ENCODE results near the gene ENTREP1. TPM values are rescaled to one million over a fixed set of nuclear protein-coding genes. Genes with fewer than 3 reads are reported as not detected.

ENTREP1 gene
- total and polyA plus RNA-seq, 4 donors, result 0.07 to 0.33 (median 0.12) TPM

DNA sequence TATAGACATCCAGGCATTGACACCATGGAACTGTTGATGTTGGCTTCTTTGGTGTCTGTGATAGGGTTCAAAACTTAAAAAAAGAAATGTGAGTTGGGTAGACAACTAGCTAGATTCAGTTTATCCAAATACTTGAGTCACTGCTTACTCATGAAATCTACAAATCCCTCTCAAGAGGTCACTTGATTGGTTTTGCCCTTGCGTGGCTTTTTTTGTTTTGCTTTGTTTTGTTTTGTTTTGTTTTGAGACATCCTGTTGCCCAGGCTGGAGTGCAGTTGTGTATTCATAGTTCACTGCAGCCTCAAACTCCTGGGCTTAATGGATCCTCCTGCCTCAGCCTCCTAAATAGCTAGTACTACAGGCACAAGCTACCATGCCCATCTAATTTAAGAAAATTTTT, 10.5 kb upstream of the ENTREP1 start:
- H3K9me3 ChIP-seq (ENCODE audit: control insufficient read depth in 4 of 4, low read length in 3 of 4), result peaks cover 0 to 12% (median 3%) of the 10 kb centered on the region in 4 donors
- no peaks in the 10 kb centered on the region for H3K36me3 ChIP-seq (ENCODE audit: control insufficient read depth in 4 of 4, insufficient read depth in 3 of 4, low read depth in 1 of 4, low read length in 3 of 4)
- no peaks in the 10 kb centered on the region for H3K4me1 ChIP-seq (ENCODE audit: control insufficient read depth in 4 of 4, insufficient read depth in 4 of 4, low read length in 3 of 4)
- H3K9ac ChIP-seq (ENCODE audit: low read depth in 1 of 2, low read length in 2 of 2), result no peak overlapping the region
- TF ChIP-seq FOXA2 (IDR thresholded peaks at IDR 0.05) (no peak), NR2F2 (IDR thresholded peaks at IDR 0.05) (no peak), EGR1 (IDR thresholded peaks at IDR 0.05; ENCODE audit: low read depth in 2 of 2) (no peak), YY1 (IDR thresholded peaks at IDR 0.05) (no peak), FOXA1 (IDR thresholded peaks at IDR 0.05) (no peak), GABPA (IDR thresholded peaks at IDR 0.05 in 1 of 2, conservative IDR thresholded peaks at IDR 0.05 in 1 of 2) (no peak), TAF1 (conservative IDR thresholded peaks at IDR 0.05) (no peak)
- TF ChIP-seq, protein P1, sequence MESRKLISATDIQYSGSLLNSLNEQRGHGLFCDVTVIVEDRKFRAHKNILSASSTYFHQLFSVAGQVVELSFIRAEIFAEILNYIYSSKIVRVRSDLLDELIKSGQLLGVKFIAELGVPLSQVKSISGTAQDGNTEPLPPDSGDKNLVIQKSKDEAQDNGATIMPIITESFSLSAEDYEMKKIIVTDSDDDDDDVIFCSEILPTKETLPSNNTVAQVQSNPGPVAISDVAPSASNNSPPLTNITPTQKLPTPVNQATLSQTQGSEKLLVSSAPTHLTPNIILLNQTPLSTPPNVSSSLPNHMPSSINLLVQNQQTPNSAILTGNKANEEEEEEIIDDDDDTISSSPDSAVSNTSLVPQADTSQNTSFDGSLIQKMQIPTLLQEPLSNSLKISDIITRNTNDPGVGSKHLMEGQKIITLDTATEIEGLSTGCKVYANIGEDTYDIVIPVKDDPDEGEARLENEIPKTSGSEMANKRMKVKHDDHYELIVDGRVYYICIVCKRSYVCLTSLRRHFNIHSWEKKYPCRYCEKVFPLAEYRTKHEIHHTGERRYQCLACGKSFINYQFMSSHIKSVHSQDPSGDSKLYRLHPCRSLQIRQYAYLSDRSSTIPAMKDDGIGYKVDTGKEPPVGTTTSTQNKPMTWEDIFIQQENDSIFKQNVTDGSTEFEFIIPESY (IDR thresholded peaks at IDR 0.05), result no peak
- TF ChIP-seq, protein P2, sequence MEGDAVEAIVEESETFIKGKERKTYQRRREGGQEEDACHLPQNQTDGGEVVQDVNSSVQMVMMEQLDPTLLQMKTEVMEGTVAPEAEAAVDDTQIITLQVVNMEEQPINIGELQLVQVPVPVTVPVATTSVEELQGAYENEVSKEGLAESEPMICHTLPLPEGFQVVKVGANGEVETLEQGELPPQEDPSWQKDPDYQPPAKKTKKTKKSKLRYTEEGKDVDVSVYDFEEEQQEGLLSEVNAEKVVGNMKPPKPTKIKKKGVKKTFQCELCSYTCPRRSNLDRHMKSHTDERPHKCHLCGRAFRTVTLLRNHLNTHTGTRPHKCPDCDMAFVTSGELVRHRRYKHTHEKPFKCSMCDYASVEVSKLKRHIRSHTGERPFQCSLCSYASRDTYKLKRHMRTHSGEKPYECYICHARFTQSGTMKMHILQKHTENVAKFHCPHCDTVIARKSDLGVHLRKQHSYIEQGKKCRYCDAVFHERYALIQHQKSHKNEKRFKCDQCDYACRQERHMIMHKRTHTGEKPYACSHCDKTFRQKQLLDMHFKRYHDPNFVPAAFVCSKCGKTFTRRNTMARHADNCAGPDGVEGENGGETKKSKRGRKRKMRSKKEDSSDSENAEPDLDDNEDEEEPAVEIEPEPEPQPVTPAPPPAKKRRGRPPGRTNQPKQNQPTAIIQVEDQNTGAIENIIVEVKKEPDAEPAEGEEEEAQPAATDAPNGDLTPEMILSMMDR (IDR thresholded peaks at IDR 0.05; ENCODE audit: low read depth, low read length, missing input control), result no peak
- TF ChIP-seq, protein P3, sequence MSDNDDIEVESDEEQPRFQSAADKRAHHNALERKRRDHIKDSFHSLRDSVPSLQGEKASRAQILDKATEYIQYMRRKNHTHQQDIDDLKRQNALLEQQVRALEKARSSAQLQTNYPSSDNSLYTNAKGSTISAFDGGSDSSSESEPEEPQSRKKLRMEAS (IDR thresholded peaks at IDR 0.05), result no peak
- TF ChIP-seq, protein P4, sequence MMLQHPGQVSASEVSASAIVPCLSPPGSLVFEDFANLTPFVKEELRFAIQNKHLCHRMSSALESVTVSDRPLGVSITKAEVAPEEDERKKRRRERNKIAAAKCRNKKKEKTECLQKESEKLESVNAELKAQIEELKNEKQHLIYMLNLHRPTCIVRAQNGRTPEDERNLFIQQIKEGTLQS (IDR thresholded peaks at IDR 0.05), result no peak
- H3K27ac ChIP-seq (ENCODE audit: low read depth in 1 of 2, low read length in 2 of 2), result no peak overlapping the region
- H3K4me3 ChIP-seq (ENCODE audit: low read depth in 1 of 3, low read length in 3 of 3), result no peak overlapping the region
- no peak for DNase-seq (ENCODE audit: low spot score)
- WGBS, result 81% methylated on average over 1 of the region's 1 CpG
- H3K27me3 ChIP-seq (ENCODE audit: control insufficient read depth in 4 of 4, insufficient read depth in 4 of 4, low read length in 3 of 4), result no peaks in the 10 kb centered on the region

DNA sequence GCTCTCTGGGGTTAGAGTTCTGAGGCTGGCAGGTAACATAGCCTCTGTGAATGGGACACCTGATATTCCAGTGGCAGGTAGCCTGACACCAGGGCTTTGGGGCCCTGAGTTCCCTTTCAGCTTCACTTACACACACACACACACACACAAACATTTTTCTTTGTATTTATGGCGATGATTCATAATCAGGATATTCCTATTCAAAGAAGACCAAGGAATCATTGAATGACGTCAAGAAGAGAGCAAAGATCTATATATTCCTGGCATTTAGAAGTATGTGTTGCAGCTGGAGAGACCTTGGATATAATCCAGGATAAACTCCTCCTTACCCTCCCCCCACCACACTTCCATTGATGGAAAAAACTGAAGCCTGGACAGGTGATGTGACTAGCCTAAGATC, 7.9 kb upstream of the ENTREP1 start:
- H3K4me3 ChIP-seq (ENCODE audit: low read depth in 1 of 3, low read length in 3 of 3), result no peak overlapping the region
- H3K27ac ChIP-seq (ENCODE audit: low read depth in 1 of 2, low read length in 2 of 2), result no peak overlapping the region
- WGBS, result 82% methylated on average over 2 of the region's 2 CpGs
- H3K4me1 ChIP-seq (ENCODE audit: control insufficient read depth in 4 of 4, insufficient read depth in 4 of 4, low read length in 3 of 4), result no peaks in the 10 kb centered on the region
- H3K36me3 ChIP-seq (ENCODE audit: control insufficient read depth in 4 of 4, insufficient read depth in 3 of 4, low read depth in 1 of 4, low read length in 3 of 4), result no peaks in the 10 kb centered on the region
- H3K9me3 ChIP-seq (ENCODE audit: control insufficient read depth in 4 of 4, low read length in 3 of 4), result peaks cover 0 to 12% (median 3%) of the 10 kb centered on the region in 4 donors
- no peaks in the 10 kb centered on the region for H3K27me3 ChIP-seq (ENCODE audit: control insufficient read depth in 4 of 4, insufficient read depth in 4 of 4, low read length in 3 of 4)
- no peak overlapping the region for H3K9ac ChIP-seq (ENCODE audit: low read depth in 1 of 2, low read length in 2 of 2)
- no peak for TF ChIP-seq NR2F2 (IDR thresholded peaks at IDR 0.05)
- no peak for TF ChIP-seq RAD21 (IDR thresholded peaks at IDR 0.05)
- TF ChIP-seq, protein P4 (IDR thresholded peaks at IDR 0.05), result no peak
- TF ChIP-seq, protein P3 (IDR thresholded peaks at IDR 0.05), result no peak
- no peak for DNase-seq (ENCODE audit: low spot score)

DNA sequence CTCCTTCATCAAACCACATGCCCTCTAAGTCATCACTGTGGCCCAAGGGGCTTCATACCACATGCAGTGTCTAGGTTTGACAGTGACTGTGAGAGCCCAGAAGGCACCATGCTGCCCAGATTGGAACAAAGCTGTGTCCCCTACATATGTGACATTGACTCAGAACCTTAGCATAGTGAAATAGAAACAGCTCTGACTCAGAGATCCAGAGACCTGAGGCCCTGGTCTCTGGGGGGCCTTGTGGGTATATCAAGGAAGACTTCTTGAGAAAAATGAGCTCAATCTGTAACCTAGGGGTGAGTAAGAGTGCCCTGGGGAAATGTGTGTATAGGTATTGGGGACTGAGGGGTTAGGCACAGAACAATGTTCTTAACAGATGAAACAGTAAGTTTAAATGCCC, 7.1 kb upstream of the ENTREP1 start:
- Histone ChIP-seq H3K4me3 (ENCODE audit: low read depth in 1 of 3, low read length in 3 of 3) (no peak overlapping the region), H3K36me3 (ENCODE audit: control insufficient read depth in 4 of 4, insufficient read depth in 3 of 4, low read depth in 1 of 4, low read length in 3 of 4) (no peaks in the 10 kb centered on the region), H3K4me1 (ENCODE audit: control insufficient read depth in 4 of 4, insufficient read depth in 4 of 4, low read length in 3 of 4) (no peaks in the 10 kb centered on the region), H3K9ac (ENCODE audit: low read depth in 1 of 2, low read length in 2 of 2) (no peak overlapping the region), H3K9me3 (ENCODE audit: control insufficient read depth in 4 of 4, low read length in 3 of 4) (peaks cover 0 to 7% (median 1%) of the 10 kb centered on the region in 4 donors), H3K27ac (ENCODE audit: low read depth in 1 of 2, low read length in 2 of 2) (no peak overlapping the region), H3K27me3 (ENCODE audit: control insufficient read depth in 4 of 4, insufficient read depth in 4 of 4, low read length in 3 of 4) (no peaks in the 10 kb centered on the region)
- no peak for TF ChIP-seq EGR1 (IDR thresholded peaks at IDR 0.05; ENCODE audit: low read depth in 2 of 2)
- TF ChIP-seq, protein P4 (IDR thresholded peaks at IDR 0.05), result no peak
- TF ChIP-seq HNF4G (IDR thresholded peaks at IDR 0.05), result no peak
- no peak for TF ChIP-seq HNF4A (conservative IDR thresholded peaks at IDR 0.05)
- no peak for DNase-seq (ENCODE audit: low spot score)
